ENCODE measurements around the gene FHOD3. TPM values are rescaled to one million over a fixed set of nuclear protein-coding genes. Genes with fewer than 3 reads are reported as not detected.

The FHOD3 gene
- total RNA-seq, 2 donors from 2014 or later: 2.8 to 3.1 TPM

DNA sequence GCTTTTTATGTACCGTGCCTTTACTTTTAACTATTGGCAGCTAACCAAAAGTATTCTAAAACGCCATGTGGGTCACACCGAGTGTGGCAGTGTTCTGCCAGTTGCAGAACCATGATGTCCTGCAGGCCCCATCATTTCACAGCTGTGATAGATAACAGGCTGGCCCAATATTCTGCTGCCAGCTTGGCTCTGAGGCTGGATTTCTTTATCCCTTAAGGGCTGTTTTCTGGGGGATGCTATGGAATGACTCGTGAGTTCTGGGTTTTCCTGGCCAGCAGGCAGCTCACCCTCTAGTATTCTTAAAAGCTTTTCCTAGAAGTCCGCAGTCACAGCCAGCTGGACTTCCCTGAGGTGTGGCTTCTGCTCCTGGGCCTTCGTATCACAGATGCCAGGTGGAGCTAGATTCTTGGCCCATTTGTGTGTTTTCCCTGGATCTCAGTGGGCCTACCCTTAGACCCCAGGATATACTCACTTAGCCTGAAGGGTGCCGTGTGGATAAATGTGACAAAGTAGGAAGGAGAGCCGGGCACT lies 41.0 kb downstream of the FHOD3 start:
- Histone ChIP-seq H3K27me3 (ENCODE audit: control insufficient read depth, insufficient read depth, low read length, poor library complexity, severe bottlenecking) (no peaks in the 10 kb centered on the region), H3K4me1 (ENCODE audit: control insufficient read depth, insufficient read depth, low read length) (no peaks in the 10 kb centered on the region), H3K4me3 (ENCODE audit: low read length) (no peak overlapping the region), H3K36me3 (ENCODE audit: control insufficient read depth, insufficient read depth, low read length) (no peaks in the 10 kb centered on the region), H3K9me3 (ENCODE audit: control insufficient read depth, low read length) (peaks cover 13% of the 10 kb centered on the region), H3K27ac (ENCODE audit: low read depth, low read length) (no peak overlapping the region), H3K9ac (ENCODE audit: extremely low read depth, low read length, poor library complexity, severe bottlenecking) (no peak overlapping the region)
- Mint-ChIP-seq H3K4me1 (peaks cover 4% of the 10 kb centered on the region), H3K27ac (no peak overlapping the region), H3K4me3 (no peak overlapping the region), H3K36me3 (ENCODE audit: low read depth) (no peaks in the 10 kb centered on the region), H3K9me3 (peaks cover 12% of the 10 kb centered on the region), H3K27me3 (ENCODE audit: insufficient read depth) (peaks cover under 1% of the 10 kb centered on the region)
- DNase-seq: no peak
- TF ChIP-seq, protein P1, sequence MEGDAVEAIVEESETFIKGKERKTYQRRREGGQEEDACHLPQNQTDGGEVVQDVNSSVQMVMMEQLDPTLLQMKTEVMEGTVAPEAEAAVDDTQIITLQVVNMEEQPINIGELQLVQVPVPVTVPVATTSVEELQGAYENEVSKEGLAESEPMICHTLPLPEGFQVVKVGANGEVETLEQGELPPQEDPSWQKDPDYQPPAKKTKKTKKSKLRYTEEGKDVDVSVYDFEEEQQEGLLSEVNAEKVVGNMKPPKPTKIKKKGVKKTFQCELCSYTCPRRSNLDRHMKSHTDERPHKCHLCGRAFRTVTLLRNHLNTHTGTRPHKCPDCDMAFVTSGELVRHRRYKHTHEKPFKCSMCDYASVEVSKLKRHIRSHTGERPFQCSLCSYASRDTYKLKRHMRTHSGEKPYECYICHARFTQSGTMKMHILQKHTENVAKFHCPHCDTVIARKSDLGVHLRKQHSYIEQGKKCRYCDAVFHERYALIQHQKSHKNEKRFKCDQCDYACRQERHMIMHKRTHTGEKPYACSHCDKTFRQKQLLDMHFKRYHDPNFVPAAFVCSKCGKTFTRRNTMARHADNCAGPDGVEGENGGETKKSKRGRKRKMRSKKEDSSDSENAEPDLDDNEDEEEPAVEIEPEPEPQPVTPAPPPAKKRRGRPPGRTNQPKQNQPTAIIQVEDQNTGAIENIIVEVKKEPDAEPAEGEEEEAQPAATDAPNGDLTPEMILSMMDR (conservative IDR thresholded peaks at IDR 0.05): no peak
- 90 to 100% methylated on average over 5 to 8 of the region's 8 CpGs for WGBS, 2 experiments (ENCODE audit: insufficient coverage in 1 of 2, insufficient read length in 1 of 2)

DNA sequence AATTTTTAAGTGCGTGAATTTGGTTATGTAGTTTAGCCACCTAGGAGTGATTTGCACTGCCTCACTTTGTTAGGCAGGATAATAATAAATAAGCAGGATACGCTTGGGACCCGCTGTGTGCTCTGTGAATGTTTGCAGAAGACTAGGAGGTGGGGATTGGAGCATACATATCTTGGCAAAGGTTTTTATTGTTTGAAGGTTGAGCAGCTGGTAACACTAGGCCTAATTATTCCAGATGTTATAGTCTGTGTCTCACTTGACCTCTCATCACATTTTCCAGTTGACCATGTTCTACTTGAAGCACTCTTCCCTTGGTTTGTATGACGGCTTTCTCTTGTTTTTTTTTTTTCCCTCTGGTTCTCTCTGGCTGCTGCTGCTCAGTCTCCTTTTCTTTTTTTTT lies 42.7 kb downstream of the FHOD3 start:
- H3K36me3 ChIP-seq (ENCODE audit: control insufficient read depth, insufficient read depth, low read length): no peaks in the 10 kb centered on the region
- TF ChIP-seq, protein P1 (conservative IDR thresholded peaks at IDR 0.05): no peak
- H3K27me3 ChIP-seq (ENCODE audit: control insufficient read depth, insufficient read depth, low read length, poor library complexity, severe bottlenecking): no peaks in the 10 kb centered on the region
- WGBS, 2 experiments (ENCODE audit: insufficient coverage in 1 of 2, insufficient read length in 1 of 2): 94 to 100% methylated on average over 3 to 4 of the region's 4 CpGs
- no peak overlapping the region for H3K4me3 Mint-ChIP-seq
- peaks cover 13% of the 10 kb centered on the region for H3K9me3 ChIP-seq (ENCODE audit: control insufficient read depth, low read length)
- no peak overlapping the region for H3K27ac ChIP-seq (ENCODE audit: low read depth, low read length)
- peaks cover 12% of the 10 kb centered on the region for H3K9me3 Mint-ChIP-seq
- no peak overlapping the region for H3K27ac Mint-ChIP-seq
- H3K27me3 Mint-ChIP-seq (ENCODE audit: insufficient read depth): peaks cover 3% of the 10 kb centered on the region
- no peaks in the 10 kb centered on the region for H3K4me1 ChIP-seq (ENCODE audit: control insufficient read depth, insufficient read depth, low read length)
- peaks cover 4% of the 10 kb centered on the region for H3K4me1 Mint-ChIP-seq
- no peak overlapping the region for H3K9ac ChIP-seq (ENCODE audit: extremely low read depth, low read length, poor library complexity, severe bottlenecking)
- no peaks in the 10 kb centered on the region for H3K36me3 Mint-ChIP-seq (ENCODE audit: low read depth)
- DNase-seq: no peak
- no peak overlapping the region for H3K4me3 ChIP-seq (ENCODE audit: low read length)

DNA sequence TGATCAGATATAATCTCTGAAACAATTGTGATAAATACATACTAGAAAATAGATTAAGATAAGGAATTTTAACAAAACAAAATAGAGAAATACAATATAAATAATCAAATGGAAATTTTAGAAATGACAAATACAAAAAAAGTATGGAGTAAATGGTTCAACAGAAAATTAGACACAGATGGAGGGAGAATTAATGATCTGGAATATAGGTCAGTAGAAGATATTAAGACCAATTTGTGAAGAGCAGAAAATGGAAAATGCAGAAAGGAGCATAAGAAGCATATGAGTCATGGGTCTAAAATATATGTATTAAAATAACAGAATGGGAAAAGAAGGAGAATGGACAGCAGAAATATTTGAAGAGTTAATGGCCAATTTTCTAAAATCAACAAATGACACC lies 44.4 kb downstream of the FHOD3 start:
- no peaks in the 10 kb centered on the region for H3K36me3 Mint-ChIP-seq (ENCODE audit: low read depth)
- H3K9ac ChIP-seq (ENCODE audit: extremely low read depth, low read length, poor library complexity, severe bottlenecking): no peak overlapping the region
- DNase-seq: no peak
- peaks cover 12% of the 10 kb centered on the region for H3K9me3 Mint-ChIP-seq
- no peaks in the 10 kb centered on the region for H3K27me3 ChIP-seq (ENCODE audit: control insufficient read depth, insufficient read depth, low read length, poor library complexity, severe bottlenecking)
- peaks cover 3% of the 10 kb centered on the region for H3K27me3 Mint-ChIP-seq (ENCODE audit: insufficient read depth)
- peaks cover 13% of the 10 kb centered on the region for H3K9me3 ChIP-seq (ENCODE audit: control insufficient read depth, low read length)
- TF ChIP-seq, protein P1 (conservative IDR thresholded peaks at IDR 0.05): no peak
- H3K4me3 ChIP-seq (ENCODE audit: low read length): no peak overlapping the region
- H3K4me1 ChIP-seq (ENCODE audit: control insufficient read depth, insufficient read depth, low read length): no peaks in the 10 kb centered on the region
- H3K4me1 Mint-ChIP-seq: peaks cover 4% of the 10 kb centered on the region
- H3K27ac ChIP-seq (ENCODE audit: low read depth, low read length): no peak overlapping the region
- no peak overlapping the region for H3K27ac Mint-ChIP-seq
- no peaks in the 10 kb centered on the region for H3K36me3 ChIP-seq (ENCODE audit: control insufficient read depth, insufficient read depth, low read length)
- H3K4me3 Mint-ChIP-seq: no peak overlapping the region
